HFFc6 (cell line): ENCODE measurements around the gene IL2RA. TPM values are rescaled to one million over a fixed set of nuclear protein-coding genes. Genes with fewer than 3 reads are reported as not detected.
"Not testable (repeated sequence)": the region's sequence is repeated elsewhere in the genome, so short reads cannot be mapped to it uniquely, and the experiment has no call there.

Experiments used
- DNase-seq: peaks from one replicate; pipeline ENCODE4 v3.0.0-alpha.2; 2018
- H3K27ac Mint-ChIP-seq: 2 replicates; pipeline ENCODE4 v1.8.0; 2020; ENCODE audit warnings: mild to moderate bottlenecking, mixed read lengths
- H3K27me3 Mint-ChIP-seq: 2 replicates; pipeline ENCODE4 v1.8.0; 2021; ENCODE audit warnings: mild to moderate bottlenecking, moderate library complexity, mixed read lengths; ENCODE audit not compliant: insufficient read depth
- H3K36me3 Mint-ChIP-seq: 2 replicates; pipeline ENCODE4 v1.8.0; 2021; ENCODE audit warnings: low read depth, mixed read lengths
- H3K4me1 Mint-ChIP-seq: 2 replicates; pipeline ENCODE4 v1.8.0; 2020; ENCODE audit warnings: low read depth, mixed read lengths
- H3K4me3 Mint-ChIP-seq: 2 replicates; pipeline ENCODE4 v1.8.0; 2020; ENCODE audit warnings: mild to moderate bottlenecking, moderate library complexity, mixed read lengths
- H3K9me3 Mint-ChIP-seq: 2 replicates; pipeline ENCODE4 v1.8.0; 2020; ENCODE audit warnings: mild to moderate bottlenecking, mixed read lengths
- CTCF ChIP-seq: fragments of 200-600 bp; sonication (generic); IDR thresholded peaks from 2 replicates; pipeline ENCODE4 v1.5.0; 2021; ENCODE audit warnings: antibody characterized with exemption, mild to moderate bottlenecking
- total RNA-seq, 6 experiments: library from RNA; stranded (reverse); fragmentation: NEBNext Ultra II Directional; extraction: Animal tissue kit (Norgen Biotek cat#: 25700); gene quantifications; 2 replicates in 1 of 6; 3 replicates in 5 of 6; pipeline ENCODE4 v1.2.3, GENCODE V29; 2021

IL2RA gene
- total RNA-seq, 6 experiments from 2014 or later, result not detected

GRCh38 chr10:6067457-6067856, 5.3 kb upstream of the IL2RA start:
- Mint-ChIP-seq H3K27ac (no peak overlapping the region), H3K4me1 (no peaks in the 10 kb centered on the region), H3K27me3 (peaks cover 59% of the 10 kb centered on the region), H3K36me3 (no peaks in the 10 kb centered on the region; the same call in 1 of the 2 replicates), H3K4me3 (no peak overlapping the region), H3K9me3 (no peaks in the 10 kb centered on the region)
- no peak for TF ChIP-seq CTCF
- no peak for DNase-seq

GRCh38 chr10:6065835-6066234, 3.7 kb upstream of the IL2RA start:
- H3K9me3 Mint-ChIP-seq, result no peaks in the 10 kb centered on the region
- no peak overlapping the region for H3K27ac Mint-ChIP-seq
- no peak for TF ChIP-seq CTCF
- no peaks in the 10 kb centered on the region; the same call in 1 of the 2 replicates for H3K36me3 Mint-ChIP-seq
- peaks cover 50% of the 10 kb centered on the region for H3K27me3 Mint-ChIP-seq
- H3K4me1 Mint-ChIP-seq, result no peaks in the 10 kb centered on the region
- H3K4me3 Mint-ChIP-seq, result no peak overlapping the region
- no peak for DNase-seq

- Mint-ChIP-seq H3K4me1 (no peaks in the 10 kb centered on the region), H3K9me3 (no peaks in the 10 kb centered on the region), H3K27ac (no peak overlapping the region), H3K4me3 (no peak overlapping the region), H3K36me3 (no peaks in the 10 kb centered on the region; the same call in 1 of the 2 replicates), H3K27me3 (peaks cover 49% of the 10 kb centered on the region)
- no peak for DNase-seq
- no peak for TF ChIP-seq CTCF
Measured at GRCh38 chr10:6065406-6065805, 3.2 kb upstream of the IL2RA start.

- H3K9me3 Mint-ChIP-seq, H3K4me1 Mint-ChIP-seq, H3K4me3 Mint-ChIP-seq, DNase-seq, H3K36me3 Mint-ChIP-seq, H3K27ac Mint-ChIP-seq: not testable (repeated sequence)
- peaks cover 45% of the 10 kb centered on the region for H3K27me3 Mint-ChIP-seq
Measured at GRCh38 chr10:6064726-6065125, 2.6 kb upstream of the IL2RA start.

- Mint-ChIP-seq H3K4me1 (no peaks in the 10 kb centered on the region), H3K9me3 (no peaks in the 10 kb centered on the region), H3K27ac (no peak overlapping the region), H3K4me3 (no peak overlapping the region), H3K36me3 (no peaks in the 10 kb centered on the region), H3K27me3 (peaks cover 39% of the 10 kb centered on the region)
- TF ChIP-seq CTCF, result no peak
- DNase-seq, result no peak
Measured at GRCh38 chr10:6064119-6064518, 2.0 kb upstream of the IL2RA start.

GRCh38 chr10:6061056-6061455, 1.1 kb downstream of the IL2RA start:
- TF ChIP-seq CTCF, result no peak
- H3K4me3 Mint-ChIP-seq, result no peak overlapping the region
- DNase-seq, result no peak
- no peaks in the 10 kb centered on the region for H3K36me3 Mint-ChIP-seq
- no peaks in the 10 kb centered on the region for H3K4me1 Mint-ChIP-seq
- no peak overlapping the region for H3K27ac Mint-ChIP-seq
- H3K27me3 Mint-ChIP-seq, result peaks cover 29% of the 10 kb centered on the region
- no peaks in the 10 kb centered on the region for H3K9me3 Mint-ChIP-seq
